H1 (cell line): ENCODE results near the gene IRX4. TPM values are rescaled to one million over a fixed set of nuclear protein-coding genes. Genes with fewer than 3 reads are reported as not detected.

Experiments
- CTCF ChIA-PET: fragments of 300-600 bp; sonication (Branson Sonifier 250); formaldehyde crosslinking; loops from one replicate; lab custom pipeline; 2021; ENCODE audit not compliant: partially characterized antibody; lab: Charles Lee
- POLR2A ChIA-PET: fragments of 300-600 bp; sonication (Branson Sonifier 250); formaldehyde crosslinking; loops from one replicate; lab custom pipeline; 2021; ENCODE audit warnings: inconsistent platforms; ENCODE audit not compliant: partially characterized antibody; lab: Charles Lee
- DNase-seq, 2 experiments: peaks; one replicate each; pipeline versions ENCODE4 v3.0.0 to v3.0.0-alpha.2; 2010 to 2022; ENCODE audit warnings: low spot score in 2 of 2, low read depth in 1 of 2, mixed read lengths in 1 of 2
- FAIRE-seq: peaks from 2 replicates; lab custom pipeline; 2011; peaks lifted over from hg19 to GRCh38; lab: Jason Lieb, UNC
- H2AFZ ChIP-seq: 2 replicates; pipeline ENCODE4 v1.8.1; 2012; ENCODE audit warnings: low read length, inconsistent platforms
- H2AK5ac ChIP-seq: 2 replicates; pipeline ENCODE4 v1.6.1; 2013; ENCODE audit warnings: low read depth, low read length
- H2BK120ac ChIP-seq: replicated peaks from 2 replicates; pipeline ENCODE3; 2013; ENCODE audit warnings: low read depth, low read length, inconsistent platforms
- H2BK12ac ChIP-seq: 2 replicates; pipeline ENCODE4 v1.6.1; 2013; ENCODE audit warnings: low read depth, low read length
- H2BK15ac ChIP-seq: 2 replicates; pipeline ENCODE4 v1.6.1; 2013; ENCODE audit warnings: low read length
- H2BK20ac ChIP-seq: 2 replicates; pipeline ENCODE4 v1.6.1; 2013; ENCODE audit warnings: low read length
- H2BK5ac ChIP-seq: 2 replicates; pipeline ENCODE4 v1.6.1; 2013; ENCODE audit warnings: low read depth, low read length
- H3K14ac ChIP-seq: 2 replicates; pipeline ENCODE4 v1.6.1; 2013; ENCODE audit warnings: inconsistent platforms; ENCODE audit not compliant: insufficient read length
- H3K18ac ChIP-seq: 2 replicates; pipeline ENCODE4 v1.6.1; 2013; ENCODE audit warnings: low read length; ENCODE audit errors: extremely low read depth
- H3K23ac ChIP-seq: 2 replicates; pipeline ENCODE4 v1.6.1; 2013; ENCODE audit warnings: inconsistent platforms; ENCODE audit not compliant: insufficient read length
- H3K23me2 ChIP-seq: 2 replicates; pipeline ENCODE4 v1.6.1; 2013; ENCODE audit warnings: low read depth, low read length
- H3K27ac ChIP-seq: 2 replicates; pipeline ENCODE4 v1.6.1; 2011; ENCODE audit warnings: low read depth, low read length, inconsistent platforms
- H3K27me3 ChIP-seq, 4 experiments: replicated peaks in 1 of 4; 1 replicate in 1 of 4; 2 replicates in 3 of 4; pipeline versions ENCODE4 v1.6.1 to v1.8.1; 2011 to 2013; ENCODE audit warnings: low read length in 3 of 4, mild to moderate bottlenecking in 3 of 4, inconsistent platforms in 2 of 4, mixed read lengths in 2 of 4, moderate library complexity in 1 of 4; ENCODE audit not compliant: control insufficient read depth in 3 of 4, insufficient read depth in 3 of 4; ENCODE audit errors: extremely low read depth in 1 of 4
- H3K36me3 ChIP-seq, 4 experiments: 2 replicates each; pipeline versions ENCODE4 v1.6.1 to v1.8.1; 2011 to 2013; ENCODE audit warnings: mild to moderate bottlenecking in 4 of 4, low read length in 3 of 4, moderate library complexity in 2 of 4, control low read depth in 1 of 4, inconsistent platforms in 1 of 4; ENCODE audit not compliant: insufficient read depth in 4 of 4, control insufficient read depth in 2 of 4
- H3K4ac ChIP-seq: replicated peaks from 2 replicates; pipeline ENCODE3; 2013; ENCODE audit warnings: low read length, low read depth, mixed read lengths, inconsistent platforms; ENCODE audit not compliant: insufficient read length
- H3K4me1 ChIP-seq, 4 experiments: replicated peaks in 1 of 4; 1 replicate in 1 of 4; 2 replicates in 3 of 4; pipeline versions ENCODE4 v1.6.1 to v1.8.1; 2011 to 2013; ENCODE audit warnings: low read length in 3 of 4, inconsistent platforms in 2 of 4, mixed read lengths in 1 of 4; ENCODE audit not compliant: insufficient read depth in 4 of 4, control insufficient read depth in 3 of 4
- H3K4me2 ChIP-seq, 2 experiments: 2 replicates each; pipeline versions ENCODE4 v1.6.1 to v1.8.1; 2011 to 2013; ENCODE audit warnings: low read depth in 2 of 2, low read length in 2 of 2, control low read depth in 1 of 2, inconsistent platforms in 1 of 2, mild to moderate bottlenecking in 1 of 2; ENCODE audit not compliant: insufficient read depth in 1 of 2
- H3K4me3 ChIP-seq, 4 experiments: fragments of 200-600, 300-600 bp in 1 of 4; sonication (generic), shearing (Covaris generic), sonication (Bioruptor Twin) in 1 of 4; 2 replicates each; pipeline versions ENCODE4 v1.5.1 to v1.8.1; 2011 to 2016; ENCODE audit warnings: low read length in 4 of 4, low read depth in 3 of 4, control low read depth in 2 of 4, inconsistent platforms in 2 of 4, mild to moderate bottlenecking in 2 of 4, mixed read lengths in 1 of 4, moderate library complexity in 1 of 4; ENCODE audit not compliant: insufficient read depth in 2 of 4; ENCODE audit errors: extremely low read depth in 1 of 4
- H3K56ac ChIP-seq: replicated peaks from 2 replicates; pipeline ENCODE3; 2013; ENCODE audit warnings: low read depth, mild to moderate bottlenecking, mixed read lengths, low read length, inconsistent platforms; ENCODE audit not compliant: insufficient read length
- H3K79me1 ChIP-seq: 2 replicates; pipeline ENCODE4 v1.6.1; 2013; ENCODE audit warnings: low read depth, low read length, control low read depth
- H3K79me2 ChIP-seq, 2 experiments: 2 replicates each; pipeline versions ENCODE4 v1.6.1 to v1.8.1; 2012 to 2013; ENCODE audit warnings: low read length in 2 of 2, mild to moderate bottlenecking in 2 of 2, inconsistent platforms in 1 of 2; ENCODE audit not compliant: insufficient read depth in 2 of 2, control insufficient read depth in 1 of 2
- H3K9ac ChIP-seq, 4 experiments: replicated peaks in 1 of 4; 1 replicate in 1 of 4; 2 replicates in 3 of 4; pipeline versions ENCODE4 v1.6.1 to v1.8.1; 2011 to 2013; ENCODE audit warnings: low read depth in 3 of 4, low read length in 3 of 4, control low read depth in 2 of 4, mild to moderate bottlenecking in 2 of 4, moderate library complexity in 2 of 4, inconsistent platforms in 1 of 4; ENCODE audit errors: extremely low read depth in 1 of 4
- H3K9me3 ChIP-seq, 2 experiments: 2 replicates each; pipeline versions ENCODE4 v1.6.1 to v1.8.1; 2012 to 2013; ENCODE audit warnings: mild to moderate bottlenecking in 2 of 2, moderate library complexity in 2 of 2, control low read depth in 1 of 2, inconsistent platforms in 1 of 2, low read depth in 1 of 2, low read length in 1 of 2, mixed read lengths in 1 of 2; ENCODE audit not compliant: insufficient read depth in 2 of 2
- H4K20me1 ChIP-seq, 2 experiments: replicated peaks in 1 of 2; 2 replicates each; pipeline versions ENCODE3 to v1.8.1; 2011 to 2013; ENCODE audit warnings: inconsistent platforms in 2 of 2, low read length in 2 of 2, mild to moderate bottlenecking in 1 of 2; ENCODE audit not compliant: insufficient read depth in 2 of 2, control insufficient read depth in 1 of 2
- H4K5ac ChIP-seq: 2 replicates; pipeline ENCODE4 v1.6.1; 2013; ENCODE audit warnings: low read length, low read depth, mixed read lengths, inconsistent platforms; ENCODE audit not compliant: insufficient read length
- H4K8ac ChIP-seq: 2 replicates; pipeline ENCODE4 v1.8.0; 2013; ENCODE audit warnings: mild to moderate bottlenecking, moderate library complexity, low read length, inconsistent platforms; ENCODE audit not compliant: insufficient read depth; ENCODE audit errors: extremely low read depth
- H4K91ac ChIP-seq: replicated peaks from 2 replicates; pipeline ENCODE3; 2013; ENCODE audit warnings: low read length, mixed read lengths, inconsistent platforms; ENCODE audit not compliant: insufficient read length
- CBX5 ChIP-seq: fragments of 300-800, 300-1000 bp; sonication (generic); IDR thresholded peaks from 2 replicates; pipeline ENCODE4 v1.7.1; 2016; ENCODE audit warnings: antibody characterized with exemption, low read length, low read depth
- PHF8 ChIP-seq: fragments of 200-600 bp; sonication (generic); conservative IDR thresholded peaks from 2 replicates; pipeline ENCODE4 v1.7.1; 2012; ENCODE audit warnings: low read depth, mild to moderate bottlenecking, inconsistent platforms, low read length, moderate library complexity
- RBBP5 ChIP-seq: IDR thresholded peaks from 2 replicates; pipeline ENCODE4 v1.7.1; 2012; ENCODE audit warnings: low read depth, mild to moderate bottlenecking, inconsistent platforms, low read length, moderate library complexity, borderline replicate concordance
- RFX5 ChIP-seq: IDR thresholded peaks from 2 replicates; pipeline ENCODE4 v1.6.1; 2011; ENCODE audit warnings: low read depth, low read length, improper control_type of control experiment, borderline replicate concordance
- SP4 ChIP-seq: IDR thresholded peaks from 2 replicates; pipeline ENCODE4 v1.6.1; 2012; ENCODE audit warnings: low read length, inconsistent platforms
- WGBS, 2 experiments: shearing (Covaris generic) in 1 of 2; methylation state at CpG; one replicate each; pipeline versions ENCODE4 v1.1.6 to v1.1.7; 2013 to 2015; ENCODE audit warnings: low lambda C conversion rate in 2 of 2, mixed read lengths in 2 of 2, inconsistent platforms in 1 of 2, low coverage in 1 of 2, missing lambda C conversion rate in 1 of 2; ENCODE audit not compliant: insufficient replicate concordance in 2 of 2, insufficient coverage in 1 of 2, insufficient read length in 1 of 2; ENCODE audit errors: extremely low coverage in 1 of 2, missing lambda C conversion rate in 1 of 2; 5-methylcytosine and 5-hydroxymethylcytosine counted together
- polyA plus RNA-seq, 7 experiments: library from polyadenylated mRNA; depleted of rRNA in 3 of 7; stranded (reverse) in 5 of 7; unstranded in 2 of 7; fragments of >200 nt in 5 of 7; fragments of 200-250 nt in 2 of 7; gene quantifications; 1 replicate in 5 of 7; 2 replicates in 1 of 7; 4 replicates in 1 of 7; pipeline versions ENCODE4 v1.2.1 to v1.2.3, GENCODE V29; 2011 to 2013; ENCODE audit warnings: missing spikeins in 2 of 7, mixed read lengths in 2 of 7
- total RNA-seq: library from RNA; stranded (reverse); fragmentation: NEBNext Ultra II Directional; extraction: Animal tissue kit (Norgen Biotek cat#: 25700); gene quantifications from 2 replicates; pipeline ENCODE4 v1.2.1, GENCODE V29; 2021

The IRX4 gene
- total and polyA plus RNA-seq, 2 of the 8 experiments (the other 6 are each of a cell fraction or from before 2014, with no cell fraction given) = 0.45 to 1.2 TPM

DNA sequence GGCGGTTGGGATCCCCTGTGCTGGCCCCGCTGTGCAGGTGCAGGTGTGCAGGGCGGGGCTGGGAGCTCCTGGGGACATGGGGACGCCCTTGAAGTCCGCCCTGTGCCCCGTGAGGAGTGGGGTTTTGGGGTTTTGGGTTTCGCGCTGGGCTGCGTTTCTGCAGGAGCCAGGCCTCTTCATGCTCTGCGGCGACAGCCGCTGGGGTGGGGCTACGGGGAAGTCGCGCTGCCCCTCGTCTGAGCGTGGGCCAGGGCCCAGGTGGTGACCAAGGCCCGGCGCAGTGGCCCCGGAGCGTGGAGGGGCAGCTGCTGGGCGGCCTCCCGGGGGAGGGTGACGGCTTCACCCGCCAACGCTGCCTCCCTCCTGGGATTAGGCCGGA, 47.8 kb upstream of the IRX4 start:
- TF ChIP-seq PHF8 = no peak
- no peak for TF ChIP-seq RBBP5
- no peak for TF ChIP-seq CBX5
- TF ChIP-seq SP4 = no peak
- no peak for TF ChIP-seq RFX5
- POLR2A ChIA-PET = no interaction called here

More for the DNA sequence above, 47.8 kb upstream of the IRX4 start:
- H3K9me3 ChIP-seq = no peaks in the 10 kb centered on the region
- H3K36me3 ChIP-seq = no peaks in the 10 kb centered on the region; a peak in 1 of 8 replicates
- DNase-seq (no peak), FAIRE-seq (no peak)
- H4K20me1 ChIP-seq = peaks cover 0 to 13% of the 10 kb centered on the region in 2 experiments
- H2AFZ ChIP-seq = no peak overlapping the region
- no peak overlapping the region; the same call in 1 of the 2 replicates for H2BK12ac ChIP-seq
- H2AK5ac ChIP-seq = no peak overlapping the region; the same call in 1 of the 2 replicates
- peaks cover 3 to 11% (median 4%) of the 10 kb centered on the region in 4 experiments; a peak in 6 of 7 replicates for H3K4me1 ChIP-seq
- no peak overlapping the region for H2BK5ac ChIP-seq
- no peak overlapping the region for H3K4ac ChIP-seq
- peak overlapping the region; percentile 86 to 100 for H3K4me2 ChIP-seq
- 22% methylated on average over 24 of the region's 27 CpGs; no CpG with 5 or more reads in 1 of the 2 experiments for WGBS, 2 experiments
- H3K14ac ChIP-seq = no peak overlapping the region
- no peak overlapping the region for H2BK20ac ChIP-seq
- peaks cover 2 to 35% (median 22%) of the 10 kb centered on the region in 4 experiments; a peak in 6 of 7 replicates for H3K27me3 ChIP-seq
- CTCF ChIA-PET = no interaction called here
- peak overlapping the region; percentile 90 for H4K91ac ChIP-seq
- no peak overlapping the region for H3K23ac ChIP-seq
- no peak overlapping the region for H3K56ac ChIP-seq
- H3K27ac ChIP-seq = no peak overlapping the region
- no peaks in the 10 kb centered on the region for H3K79me2 ChIP-seq
- no peak overlapping the region for H2BK15ac ChIP-seq
- H2BK120ac ChIP-seq = no peak overlapping the region
- H3K9ac ChIP-seq = no peak overlapping the region
- H4K8ac ChIP-seq = no peak overlapping the region
- H3K18ac ChIP-seq = no peak overlapping the region; the same call in 1 of the 2 replicates
- H3K4me3 ChIP-seq = peak overlapping the region; percentile 48 to 68 (median 52); a peak in 6 of 8 replicates
- peaks cover 3% of the 10 kb centered on the region; the same call in 1 of the 2 replicates for H3K79me1 ChIP-seq
- H4K5ac ChIP-seq = no peak overlapping the region
- H3K23me2 ChIP-seq = peaks cover 27% of the 10 kb centered on the region
